Mesenchymal stem cell (in vitro differentiated cells and primary cell): ENCODE data around the gene USP25.

Experiments
- DNase-seq: peaks from one replicate; pipeline ENCODE4 v3.0.0-alpha.2; 2013
- H2AFZ ChIP-seq: one replicate; pipeline ENCODE4 v1.6.1; 2013; ENCODE audit warnings: low read depth, mild to moderate bottlenecking, control low read depth, inconsistent platforms, low read length, moderate library complexity
- H2AK5ac ChIP-seq: 2 replicates; pipeline ENCODE4 v1.6.1; 2013; ENCODE audit warnings: low read length, moderate library complexity, mild to moderate bottlenecking, inconsistent platforms; ENCODE audit not compliant: severe bottlenecking
- H2BK120ac ChIP-seq: one replicate; pipeline ENCODE4 v1.6.1; 2013; ENCODE audit warnings: low read depth, mild to moderate bottlenecking, inconsistent platforms, low read length, moderate library complexity
- H2BK12ac ChIP-seq, 2 experiments: one replicate each; pipeline ENCODE4 v1.6.1; 2013; ENCODE audit warnings: inconsistent platforms in 2 of 2, low read length in 2 of 2, mild to moderate bottlenecking in 2 of 2, moderate library complexity in 2 of 2, control low read depth in 1 of 2
- H2BK15ac ChIP-seq: one replicate; pipeline ENCODE4 v1.6.1; 2013; ENCODE audit warnings: mild to moderate bottlenecking, low read depth, inconsistent platforms; ENCODE audit not compliant: poor library complexity, severe bottlenecking
- H2BK5ac ChIP-seq: 2 replicates; pipeline ENCODE4 v1.6.1; 2013; ENCODE audit warnings: low read depth, mild to moderate bottlenecking, low read length, control low read depth, inconsistent platforms; ENCODE audit not compliant: poor library complexity, severe bottlenecking
- H3K14ac ChIP-seq, 2 experiments: one replicate each; pipeline ENCODE4 v1.6.1; 2013; ENCODE audit warnings: inconsistent platforms in 2 of 2, low read length in 2 of 2, control low read depth in 1 of 2, mild to moderate bottlenecking in 1 of 2, moderate library complexity in 1 of 2
- H3K18ac ChIP-seq, 2 experiments: one replicate each; pipeline ENCODE4 v1.6.1; 2013; ENCODE audit warnings: inconsistent platforms in 2 of 2, low read length in 2 of 2, control low read depth in 1 of 2, low read depth in 1 of 2, mild to moderate bottlenecking in 1 of 2
- H3K23ac ChIP-seq, 2 experiments: one replicate each; pipeline ENCODE4 v1.6.1; 2013; ENCODE audit warnings: inconsistent platforms in 2 of 2, low read length in 2 of 2, mild to moderate bottlenecking in 2 of 2, moderate library complexity in 2 of 2, control low read depth in 1 of 2
- H3K27ac ChIP-seq: 2 replicates; pipeline ENCODE4 v1.5.1; 2013; ENCODE audit warnings: mild to moderate bottlenecking, moderate library complexity, low read length, control low read depth, inconsistent platforms; ENCODE audit not compliant: poor library complexity, severe bottlenecking
- H3K27me3 ChIP-seq, 2 experiments: 2 replicates each; pipeline versions ENCODE4 v1.6.1 to v1.7.0; 2013; ENCODE audit warnings: low read length in 2 of 2, mild to moderate bottlenecking in 2 of 2, moderate library complexity in 2 of 2, control low read depth in 1 of 2, inconsistent platforms in 1 of 2; ENCODE audit not compliant: control insufficient read depth in 1 of 2, insufficient read depth in 1 of 2
- H3K36me3 ChIP-seq, 2 experiments: 2 replicates each; pipeline versions ENCODE4 v1.6.1 to v1.7.0; 2013; ENCODE audit warnings: low read length in 2 of 2, control low read depth in 1 of 2, inconsistent platforms in 1 of 2, low read depth in 1 of 2, mild to moderate bottlenecking in 1 of 2; ENCODE audit not compliant: insufficient read depth in 2 of 2, control insufficient read depth in 1 of 2
- H3K4ac ChIP-seq, 2 experiments: one replicate each; pipeline ENCODE4 v1.6.1; 2013; ENCODE audit warnings: inconsistent platforms in 2 of 2, low read length in 2 of 2, mild to moderate bottlenecking in 2 of 2, moderate library complexity in 2 of 2, control low read depth in 1 of 2, low read depth in 1 of 2
- H3K4me1 ChIP-seq: 2 replicates; pipeline ENCODE4 v1.6.1; 2013; ENCODE audit warnings: low read depth, low read length, control low read depth; ENCODE audit not compliant: control insufficient read depth, insufficient read depth
- H3K4me2 ChIP-seq: 2 replicates; pipeline ENCODE4 v1.6.1; 2013; ENCODE audit warnings: low read length, mild to moderate bottlenecking, inconsistent platforms; ENCODE audit not compliant: poor library complexity, severe bottlenecking
- H3K4me3 ChIP-seq, 2 experiments: 2 replicates each; pipeline versions ENCODE4 v1.5.1 to v1.7.0; 2013; ENCODE audit warnings: low read length in 2 of 2, mild to moderate bottlenecking in 2 of 2, control low read depth in 1 of 2, low read depth in 1 of 2; ENCODE audit not compliant: insufficient read depth in 1 of 2
- H3K79me1 ChIP-seq: replicated peaks from 2 replicates; pipeline ENCODE4 v1.6.1; 2013; ENCODE audit warnings: mild to moderate bottlenecking, control low read depth, low read length, inconsistent platforms; ENCODE audit not compliant: poor library complexity, severe bottlenecking
- H3K9ac ChIP-seq: 2 replicates; pipeline ENCODE4 v1.7.0; 2013; ENCODE audit warnings: mild to moderate bottlenecking, low read length, moderate library complexity
- H3K9me3 ChIP-seq: 2 replicates; pipeline ENCODE4 v1.7.0; 2013; ENCODE audit warnings: mild to moderate bottlenecking, low read length; ENCODE audit not compliant: control insufficient read depth
- H4K8ac ChIP-seq: one replicate; pipeline ENCODE4 v1.6.1; 2013; ENCODE audit warnings: inconsistent platforms, mild to moderate bottlenecking, low read length, moderate library complexity
- H4K91ac ChIP-seq: one replicate; pipeline ENCODE4 v1.6.1; 2013; ENCODE audit warnings: mild to moderate bottlenecking, low read length, inconsistent platforms
- WGBS: methylation state at CpG from one replicate; pipeline ENCODE4 v1.1.7; 2013; ENCODE audit warnings: mixed read lengths; 5-methylcytosine and 5-hydroxymethylcytosine counted together

USP25 gene

DNA sequence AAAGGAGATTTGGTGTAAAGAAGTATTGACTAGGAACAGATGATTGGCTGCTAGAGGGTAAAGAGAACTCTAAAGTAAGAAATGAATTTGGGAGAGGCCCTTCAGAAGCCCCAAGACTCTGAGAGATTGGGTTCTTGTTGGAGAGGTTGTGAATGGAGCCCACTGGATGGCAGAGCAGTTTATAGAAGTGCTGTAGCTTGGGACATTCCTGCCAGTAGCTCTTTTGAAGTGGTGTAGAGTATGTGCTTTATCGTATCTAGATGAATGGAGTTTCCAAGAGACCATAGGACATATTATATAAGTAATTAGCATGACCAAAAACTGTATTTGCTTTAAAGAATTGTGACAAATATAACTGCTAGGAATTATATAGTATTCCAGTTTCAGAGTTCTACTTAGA is 21.3 kb downstream of the USP25 start:
- H2BK5ac ChIP-seq, result no peak overlapping the region
- no peak overlapping the region for H3K4me3 ChIP-seq
- no peak overlapping the region for H4K91ac ChIP-seq
- no peak overlapping the region for H4K8ac ChIP-seq
- H3K23ac ChIP-seq, result no peak overlapping the region
- no peak overlapping the region for H3K14ac ChIP-seq
- no peaks in the 10 kb centered on the region for H3K79me1 ChIP-seq
- no peaks in the 10 kb centered on the region for H3K9me3 ChIP-seq
- no peak overlapping the region for H2BK12ac ChIP-seq
- H3K18ac ChIP-seq, result no peak overlapping the region
- no peak overlapping the region for H2BK120ac ChIP-seq
- no peak overlapping the region for H3K9ac ChIP-seq
- H3K4ac ChIP-seq, result no peak overlapping the region
- H2AK5ac ChIP-seq, result no peak overlapping the region
- H3K27ac ChIP-seq, result no peak overlapping the region
- no peak overlapping the region for H3K4me2 ChIP-seq
- H3K27me3 ChIP-seq, result no peaks in the 10 kb centered on the region
- H3K36me3 ChIP-seq, result no peaks in the 10 kb centered on the region
- peaks cover 6% of the 10 kb centered on the region for H3K4me1 ChIP-seq
- WGBS, result 100% methylated on average over 1 of the region's 1 CpG
- H2AFZ ChIP-seq, result no peak overlapping the region
- DNase-seq, result no peak
- H2BK15ac ChIP-seq, result no peak overlapping the region

DNA sequence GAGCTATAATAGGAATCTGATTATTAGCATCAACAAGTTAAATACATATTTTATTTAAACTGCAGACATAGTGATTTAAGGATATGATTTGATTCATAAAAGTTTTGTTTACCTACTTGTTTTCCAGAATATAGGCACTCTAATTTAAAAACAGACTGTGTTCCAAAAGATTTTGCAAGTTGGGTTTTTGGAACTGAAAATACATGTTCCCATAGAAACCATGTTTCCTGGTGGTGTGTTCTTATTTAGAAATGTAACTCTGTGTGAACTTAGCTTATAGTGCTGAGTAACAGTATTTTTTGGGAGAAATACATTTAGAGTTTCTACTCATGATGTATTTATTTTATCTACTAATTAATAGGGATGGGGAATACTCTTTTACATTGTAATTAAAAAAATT is 21.8 kb downstream of the USP25 start:
- H3K9ac ChIP-seq, result no peak overlapping the region
- no peak overlapping the region for H2AFZ ChIP-seq
- no peak for DNase-seq
- no peak overlapping the region for H2AK5ac ChIP-seq
- no peaks in the 10 kb centered on the region for H3K79me1 ChIP-seq
- no peak overlapping the region for H3K4ac ChIP-seq
- H3K4me3 ChIP-seq, result no peak overlapping the region
- H3K23ac ChIP-seq, result no peak overlapping the region
- H3K14ac ChIP-seq, result no peak overlapping the region
- H2BK120ac ChIP-seq, result no peak overlapping the region
- no peak overlapping the region for H3K4me2 ChIP-seq
- peaks cover 6% of the 10 kb centered on the region for H3K4me1 ChIP-seq
- no peaks in the 10 kb centered on the region for H3K27me3 ChIP-seq
- H3K9me3 ChIP-seq, result no peaks in the 10 kb centered on the region
- H2BK5ac ChIP-seq, result no peak overlapping the region
- H2BK15ac ChIP-seq, result no peak overlapping the region
- no peak overlapping the region for H3K18ac ChIP-seq
- H4K8ac ChIP-seq, result no peak overlapping the region
- H3K36me3 ChIP-seq, result no peaks in the 10 kb centered on the region
- H2BK12ac ChIP-seq, result no peak overlapping the region
- no peak overlapping the region for H4K91ac ChIP-seq
- H3K27ac ChIP-seq, result no peak overlapping the region

DNA sequence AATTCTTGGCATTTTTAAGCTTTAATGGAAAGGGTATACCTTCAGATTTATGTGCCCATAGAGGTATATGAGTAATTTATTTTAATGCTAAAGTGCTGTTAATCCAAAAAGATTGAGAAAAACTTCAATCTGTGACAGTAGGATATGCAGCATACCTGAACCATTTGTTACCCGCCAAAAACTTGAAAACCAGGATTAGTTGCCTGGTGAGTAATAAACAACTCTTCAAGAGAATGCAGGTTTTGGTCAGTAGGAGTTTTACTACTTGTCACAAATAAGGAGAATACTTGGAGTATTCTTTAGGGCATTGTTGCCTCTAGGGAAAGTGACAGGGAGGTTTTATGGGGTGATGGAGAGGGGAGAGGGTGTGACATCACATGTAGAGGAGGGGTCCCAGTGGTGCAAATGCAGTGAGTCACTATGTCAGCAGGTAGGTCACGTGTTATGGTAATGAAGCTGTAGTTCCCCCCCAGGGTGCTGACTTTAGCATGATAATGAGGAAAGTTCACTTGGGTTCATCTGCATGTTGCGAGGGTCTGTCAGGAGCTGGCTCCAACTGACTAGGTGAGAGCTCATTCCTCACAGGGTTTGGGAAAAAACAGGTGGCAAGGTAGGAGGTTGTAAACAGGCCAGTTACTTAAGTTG is 23.1 kb downstream of the USP25 start:
- Histone ChIP-seq H4K8ac (no peak overlapping the region), H3K9ac (no peak overlapping the region), H3K4me2 (no peak overlapping the region), H3K14ac (peak overlapping the region in 1 of 2 experiments; percentile 88), H2BK5ac (no peak overlapping the region), H3K4ac (no peak overlapping the region), H3K4me3 (no peak overlapping the region), H3K9me3 (no peaks in the 10 kb centered on the region), H3K79me1 (no peaks in the 10 kb centered on the region), H2BK120ac (no peak overlapping the region), H2AK5ac (peak overlapping the region; percentile 12), H3K18ac (peak overlapping the region in 1 of 2 experiments; percentile 21), H4K91ac (no peak overlapping the region), H2BK12ac (peak overlapping the region in 1 of 2 experiments; percentile 54), H3K4me1 (peaks cover 6% of the 10 kb centered on the region), H3K27me3 (no peaks in the 10 kb centered on the region), H3K23ac (no peak overlapping the region), H2AFZ (no peak overlapping the region), H2BK15ac (no peak overlapping the region), H3K36me3 (no peaks in the 10 kb centered on the region), H3K27ac (no peak overlapping the region)
- 85% methylated on average over 3 of the region's 3 CpGs for whole genome bisulfite sequencing
- no peak for DNase-seq

DNA sequence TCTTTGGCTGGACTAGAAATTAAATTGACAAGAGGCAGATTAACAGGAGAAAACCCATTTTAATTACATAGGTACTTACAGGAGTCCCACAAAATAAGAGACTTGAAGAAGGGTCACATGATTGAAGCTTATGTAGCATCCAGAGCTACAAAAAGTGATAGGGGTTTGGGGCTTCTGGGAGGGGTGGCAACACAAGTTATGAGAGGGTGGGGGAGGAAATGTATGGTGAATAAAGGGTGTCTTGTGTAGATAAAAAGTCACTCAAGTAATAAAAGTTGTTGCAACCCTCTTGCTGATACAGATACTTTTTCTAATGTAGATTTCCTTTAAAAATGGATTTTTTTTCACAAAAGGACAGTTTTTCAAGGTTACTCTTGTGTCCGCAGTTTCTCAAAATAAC is 24.0 kb downstream of the USP25 start:
- no peak overlapping the region for H2BK12ac ChIP-seq
- H3K23ac ChIP-seq, result no peak overlapping the region
- H2AK5ac ChIP-seq, result peak overlapping the region; percentile 88
- H3K9ac ChIP-seq, result no peak overlapping the region
- no peak overlapping the region for H3K4me2 ChIP-seq
- H2BK120ac ChIP-seq, result no peak overlapping the region
- no peak overlapping the region for H3K18ac ChIP-seq
- H3K9me3 ChIP-seq, result no peaks in the 10 kb centered on the region
- H3K4me3 ChIP-seq, result no peak overlapping the region
- H3K27me3 ChIP-seq, result no peaks in the 10 kb centered on the region
- no peak for DNase-seq
- no peak overlapping the region for H2AFZ ChIP-seq
- H2BK5ac ChIP-seq, result no peak overlapping the region
- H3K4ac ChIP-seq, result no peak overlapping the region
- no CpG with 5 or more reads among the region's 1 CpG for WGBS
- H3K14ac ChIP-seq, result no peak overlapping the region
- H4K91ac ChIP-seq, result no peak overlapping the region
- peaks cover 2% of the 10 kb centered on the region for H3K79me1 ChIP-seq
- no peak overlapping the region for H4K8ac ChIP-seq
- no peak overlapping the region for H2BK15ac ChIP-seq
- no peaks in the 10 kb centered on the region for H3K36me3 ChIP-seq
- peak overlapping the region; percentile 67 for H3K27ac ChIP-seq
- peaks cover 6% of the 10 kb centered on the region for H3K4me1 ChIP-seq
